Astrocyte of the spinal cord (primary cell): ENCODE measurements around the gene SERPINB11.

ENCODE experiments used
- DNase-seq: peaks from one replicate; pipeline ENCODE4 v3.0.0; 2011; ENCODE audit warnings: low read depth, low spot score
- H3K4me3 ChIP-seq: 2 replicates; pipeline ENCODE4 v1.5.1; 2011; ENCODE audit warnings: low read depth, mild to moderate bottlenecking, low read length, moderate library complexity
- CTCF ChIP-seq: IDR thresholded peaks from 2 replicates; pipeline ENCODE4 v1.5.1; 2012; ENCODE audit warnings: low read depth, mild to moderate bottlenecking, low read length, inconsistent platforms
- in situ Hi-C: cut with HindIII; loops from 2 replicates; pipeline ENCODE4 v1.10.0; 2017; ENCODE audit warnings: low sequenced_read_pairs

SERPINB11 gene

GRCh38 chr18:63765837-63766236 lies 63.1 kb downstream of the SERPINB11 start:
- DNase-seq: no peak
- H3K4me3 ChIP-seq: no peak overlapping the region
- in situ Hi-C loops: no loop called here
- TF ChIP-seq CTCF: no peak
